WERI-Rb-1 (cell line): ENCODE data around the gene PRSS23.

Experiments
- DNase-seq: peaks from one replicate; pipeline ENCODE4 v3.0.0-alpha.2; 2020
- H3K27ac ChIP-seq: fragments of 250-450 bp; sonication (Bioruptor Pico); 2 replicates; pipeline ENCODE4 v1.5.1; 2020; ENCODE audit warnings: mild to moderate bottlenecking, moderate library complexity
- H3K27me3 ChIP-seq: fragments of 250-450 bp; sonication (Bioruptor Pico); 2 replicates; pipeline ENCODE4 v1.5.1; 2021; ENCODE audit warnings: mild to moderate bottlenecking, low read depth, moderate library complexity; ENCODE audit not compliant: insufficient read depth, severe bottlenecking
- H3K36me3 ChIP-seq: fragments of 250-450 bp; sonication (Bioruptor Pico); 2 replicates; pipeline ENCODE4 v1.5.1; 2020; ENCODE audit warnings: mild to moderate bottlenecking, moderate library complexity
- H3K4me3 ChIP-seq: 2 replicates; pipeline ENCODE4 v1.5.1; 2011; ENCODE audit warnings: low read depth, mild to moderate bottlenecking, control low read depth, low read length
- H3K9me3 ChIP-seq: fragments of 250-450 bp; sonication (Bioruptor Pico); 2 replicates; pipeline ENCODE4 v1.5.1; 2021; ENCODE audit warnings: mild to moderate bottlenecking, moderate library complexity; ENCODE audit not compliant: severe bottlenecking
- TF ChIP-seq, protein P1 (sequence below): IDR thresholded peaks from 2 replicates; pipeline ENCODE4 v1.5.1; 2011; ENCODE audit warnings: low read depth, mild to moderate bottlenecking, control low read depth, inconsistent platforms, low read length

Gene PRSS23

GRCh38 chr11:86807360-86807759, 7.0 kb downstream of the PRSS23 start:
- DNase-seq = no peak
- H3K36me3 ChIP-seq = no peaks in the 10 kb centered on the region
- H3K27ac ChIP-seq = no peak overlapping the region
- no peaks in the 10 kb centered on the region for H3K27me3 ChIP-seq
- no peak overlapping the region for H3K4me3 ChIP-seq
- TF ChIP-seq, protein P1, sequence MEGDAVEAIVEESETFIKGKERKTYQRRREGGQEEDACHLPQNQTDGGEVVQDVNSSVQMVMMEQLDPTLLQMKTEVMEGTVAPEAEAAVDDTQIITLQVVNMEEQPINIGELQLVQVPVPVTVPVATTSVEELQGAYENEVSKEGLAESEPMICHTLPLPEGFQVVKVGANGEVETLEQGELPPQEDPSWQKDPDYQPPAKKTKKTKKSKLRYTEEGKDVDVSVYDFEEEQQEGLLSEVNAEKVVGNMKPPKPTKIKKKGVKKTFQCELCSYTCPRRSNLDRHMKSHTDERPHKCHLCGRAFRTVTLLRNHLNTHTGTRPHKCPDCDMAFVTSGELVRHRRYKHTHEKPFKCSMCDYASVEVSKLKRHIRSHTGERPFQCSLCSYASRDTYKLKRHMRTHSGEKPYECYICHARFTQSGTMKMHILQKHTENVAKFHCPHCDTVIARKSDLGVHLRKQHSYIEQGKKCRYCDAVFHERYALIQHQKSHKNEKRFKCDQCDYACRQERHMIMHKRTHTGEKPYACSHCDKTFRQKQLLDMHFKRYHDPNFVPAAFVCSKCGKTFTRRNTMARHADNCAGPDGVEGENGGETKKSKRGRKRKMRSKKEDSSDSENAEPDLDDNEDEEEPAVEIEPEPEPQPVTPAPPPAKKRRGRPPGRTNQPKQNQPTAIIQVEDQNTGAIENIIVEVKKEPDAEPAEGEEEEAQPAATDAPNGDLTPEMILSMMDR = no peak
- H3K9me3 ChIP-seq = no peaks in the 10 kb centered on the region

DNA sequence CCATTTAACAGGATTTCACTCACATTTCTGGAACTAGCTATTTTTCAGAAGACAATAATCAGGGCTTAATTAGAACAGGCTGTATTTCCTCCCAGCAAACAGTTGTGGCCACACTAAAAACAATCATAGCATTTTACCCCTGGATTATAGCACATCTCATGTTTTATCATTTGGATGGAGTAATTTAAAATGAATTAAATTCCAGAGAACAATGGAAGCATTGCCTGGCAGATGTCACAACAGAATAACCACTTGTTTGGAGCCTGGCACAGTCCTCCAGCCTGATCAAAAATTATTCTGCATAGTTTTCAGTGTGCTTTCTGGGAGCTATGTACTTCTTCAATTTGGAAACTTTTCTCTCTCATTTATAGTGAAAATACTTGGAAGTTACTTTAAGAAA, 9.2 kb downstream of the PRSS23 start:
- Histone ChIP-seq H3K9me3 (no peaks in the 10 kb centered on the region), H3K27ac (no peak overlapping the region), H3K4me3 (no peak overlapping the region), H3K36me3 (no peaks in the 10 kb centered on the region), H3K27me3 (no peaks in the 10 kb centered on the region)
- no peak for DNase-seq
- TF ChIP-seq, protein P1 = no peak

DNA sequence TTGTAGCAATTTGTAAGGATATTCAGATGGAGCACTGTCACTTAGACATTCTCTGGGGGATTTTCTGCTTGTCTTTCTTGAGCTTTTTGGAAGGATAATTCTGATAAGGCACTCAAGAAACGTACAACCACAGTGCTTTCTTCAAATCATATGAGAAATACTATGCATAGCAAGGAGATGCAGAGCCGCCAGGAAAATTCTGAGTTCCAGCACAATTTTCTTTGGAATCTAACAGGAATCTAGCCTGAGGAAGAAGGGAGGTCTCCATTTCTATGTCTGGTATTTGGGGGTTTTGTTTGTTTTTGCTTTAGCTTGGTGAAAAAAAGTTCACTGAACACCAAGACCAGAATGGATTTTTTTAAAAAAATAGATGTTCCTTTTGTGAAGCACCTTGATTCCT, 9.9 kb downstream of the PRSS23 start:
- no peaks in the 10 kb centered on the region for H3K36me3 ChIP-seq
- DNase-seq = no peak
- H3K27me3 ChIP-seq = no peaks in the 10 kb centered on the region
- no peak overlapping the region for H3K4me3 ChIP-seq
- H3K9me3 ChIP-seq = no peaks in the 10 kb centered on the region
- no peak overlapping the region for H3K27ac ChIP-seq
- TF ChIP-seq, protein P1 = no peak

DNA sequence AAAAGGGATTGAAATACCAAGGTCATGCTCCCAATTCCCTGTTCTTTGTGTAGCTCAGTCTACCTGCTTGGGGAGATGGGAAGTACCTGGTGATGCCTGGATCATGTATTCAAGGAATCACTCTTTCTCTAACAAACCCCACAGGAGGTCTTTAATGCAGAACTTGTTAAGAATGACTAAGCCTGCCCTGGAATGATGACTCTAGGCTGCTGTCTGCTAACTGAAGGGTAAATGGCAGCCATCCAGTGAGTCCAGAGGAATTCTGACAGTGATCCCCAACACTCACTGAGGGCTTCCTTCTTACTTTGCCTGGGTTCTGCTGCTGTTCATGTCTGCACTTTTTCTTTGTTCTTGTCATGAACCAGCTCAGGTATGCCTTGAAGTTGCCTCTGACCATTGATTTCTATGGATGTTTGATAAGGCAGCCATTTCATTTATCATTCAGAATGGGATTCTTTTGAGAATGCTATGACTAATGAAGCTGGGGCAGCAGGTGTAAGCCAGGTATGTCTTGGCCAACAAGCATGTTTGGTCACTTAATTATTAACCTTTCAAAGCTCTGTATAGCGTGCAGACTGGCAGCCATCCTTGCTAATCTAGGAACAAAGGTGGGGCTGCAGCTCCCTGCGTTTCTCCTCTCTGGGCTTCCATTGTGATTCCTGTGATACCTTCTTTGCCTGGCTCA, 11.4 kb downstream of the PRSS23 start:
- TF ChIP-seq, protein P1 = no peak
- DNase-seq = no peak
- no peak overlapping the region for H3K27ac ChIP-seq
- H3K9me3 ChIP-seq = no peaks in the 10 kb centered on the region
- no peaks in the 10 kb centered on the region for H3K27me3 ChIP-seq
- H3K4me3 ChIP-seq = no peak overlapping the region
- H3K36me3 ChIP-seq = no peaks in the 10 kb centered on the region

GRCh38 chr11:86812322-86812670, 12.0 kb downstream of the PRSS23 start:
- no peaks in the 10 kb centered on the region for H3K36me3 ChIP-seq
- H3K9me3 ChIP-seq = no peaks in the 10 kb centered on the region
- no peaks in the 10 kb centered on the region for H3K27me3 ChIP-seq
- H3K27ac ChIP-seq = no peak overlapping the region
- no peak for DNase-seq
- TF ChIP-seq, protein P1 = no peak
- no peak overlapping the region for H3K4me3 ChIP-seq

- TF ChIP-seq, protein P1 = no peak
- Histone ChIP-seq H3K4me3 (no peak overlapping the region), H3K27me3 (no peaks in the 10 kb centered on the region), H3K36me3 (no peaks in the 10 kb centered on the region), H3K9me3 (no peaks in the 10 kb centered on the region), H3K27ac (no peak overlapping the region)
- no peak for DNase-seq
These were observed 12.6 kb downstream of the PRSS23 start for GRCh38 chr11:86812981-86813380.
